GDM1 (cell line): ENCODE data around the gene NQO2.

Experiments used
- DNase-seq: peaks from one replicate; lab custom pipeline; 2025; lab: John Stamatoyannopoulos, UW

NQO2 gene, protein sequence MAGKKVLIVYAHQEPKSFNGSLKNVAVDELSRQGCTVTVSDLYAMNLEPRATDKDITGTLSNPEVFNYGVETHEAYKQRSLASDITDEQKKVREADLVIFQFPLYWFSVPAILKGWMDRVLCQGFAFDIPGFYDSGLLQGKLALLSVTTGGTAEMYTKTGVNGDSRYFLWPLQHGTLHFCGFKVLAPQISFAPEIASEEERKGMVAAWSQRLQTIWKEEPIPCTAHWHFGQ

DNA sequence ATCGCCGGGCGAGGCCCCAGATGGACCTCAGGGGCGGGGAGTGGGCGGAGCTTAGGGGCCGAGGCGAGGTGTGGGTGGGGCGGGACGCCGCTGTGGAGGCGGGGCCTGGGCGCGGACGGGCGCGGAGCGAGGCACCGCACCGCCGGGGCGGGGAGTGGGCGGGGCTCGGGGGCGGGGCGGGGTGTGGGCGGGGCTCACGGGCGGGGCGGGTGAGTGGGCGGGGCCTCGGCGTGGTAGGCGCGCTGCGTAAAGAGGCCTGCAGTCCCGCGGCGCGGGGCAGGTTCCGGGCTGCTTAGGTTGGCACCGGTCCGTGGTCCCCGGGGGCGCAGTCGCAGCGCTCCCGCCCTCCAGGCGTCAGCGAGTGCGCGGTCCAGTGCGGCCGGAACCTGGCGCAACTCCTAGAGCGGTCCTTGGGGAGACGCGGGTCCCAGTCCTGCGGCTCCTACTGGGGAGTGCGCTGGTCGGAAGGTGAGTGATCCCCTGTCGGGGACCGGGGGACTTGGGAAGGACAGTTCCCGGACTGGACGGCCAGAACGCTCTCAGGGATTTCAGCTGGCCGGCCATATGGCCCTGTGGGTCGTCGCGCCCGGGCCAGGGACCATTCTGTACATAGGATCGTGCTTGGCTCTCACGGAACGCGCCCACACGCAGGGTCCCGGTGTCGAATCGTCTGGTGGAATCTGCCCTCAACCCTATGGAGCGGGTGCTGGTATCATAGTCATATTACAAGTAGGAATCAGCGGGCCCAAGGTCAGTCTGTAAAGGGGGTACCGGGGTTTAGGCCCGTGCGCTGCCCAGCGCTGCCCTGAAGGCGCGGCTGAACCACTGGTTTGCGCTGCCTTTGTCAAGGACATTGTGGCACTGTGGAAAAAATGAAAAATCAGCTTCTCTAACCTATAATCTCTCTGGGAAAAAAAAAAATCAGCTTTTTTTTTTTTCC, at the start of gene NQO2:
NQO2 (plus strand) TSS at position 277 of the 940 bp plus-strand sequence. CDS start 6,659 bp downstream, outside the sequence.
- peak; percentile 73 for DNase-seq

DNA sequence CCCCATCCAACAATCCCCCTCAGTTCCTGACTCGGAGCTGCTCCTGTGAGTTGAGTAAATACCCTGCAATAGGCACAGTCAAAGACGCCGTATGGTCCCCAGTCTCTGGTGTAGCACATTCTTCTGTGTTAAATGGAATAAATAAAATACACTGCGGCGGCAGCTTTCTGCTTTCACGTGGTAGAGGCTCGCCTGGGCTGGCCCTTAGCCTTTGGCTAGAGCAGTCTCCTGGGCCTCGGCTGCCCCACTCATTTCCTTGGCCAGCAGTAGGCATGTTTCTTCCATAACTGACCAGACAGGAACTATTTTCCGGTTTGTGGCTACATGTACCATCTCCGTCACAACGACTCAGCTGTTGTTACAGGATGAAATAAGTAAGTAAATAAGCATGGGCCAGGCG, 49.0 kb upstream of the NQO2 start:
- no peak for DNase-seq

DNA sequence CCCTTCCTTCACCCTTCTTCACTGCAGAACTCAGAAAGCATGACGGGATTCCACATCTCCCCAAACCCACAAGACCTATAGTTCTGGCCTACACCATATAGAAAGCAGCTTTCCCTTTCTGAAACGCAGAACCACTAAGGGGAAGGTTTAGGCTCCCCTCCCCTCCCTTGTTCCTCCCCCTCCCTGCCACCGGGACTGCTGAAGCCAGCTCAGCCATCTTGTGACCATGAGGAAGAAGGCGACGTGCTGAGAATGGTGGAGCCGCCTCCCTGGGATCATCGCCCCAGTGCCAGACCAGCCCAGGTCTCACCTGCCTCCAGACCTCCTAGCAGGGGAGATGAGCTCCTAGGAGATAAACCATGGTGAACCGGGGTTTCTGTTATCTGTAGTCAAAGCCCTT, 48.0 kb upstream of the NQO2 start:
- DNase-seq, result peak; percentile 38

DNA sequence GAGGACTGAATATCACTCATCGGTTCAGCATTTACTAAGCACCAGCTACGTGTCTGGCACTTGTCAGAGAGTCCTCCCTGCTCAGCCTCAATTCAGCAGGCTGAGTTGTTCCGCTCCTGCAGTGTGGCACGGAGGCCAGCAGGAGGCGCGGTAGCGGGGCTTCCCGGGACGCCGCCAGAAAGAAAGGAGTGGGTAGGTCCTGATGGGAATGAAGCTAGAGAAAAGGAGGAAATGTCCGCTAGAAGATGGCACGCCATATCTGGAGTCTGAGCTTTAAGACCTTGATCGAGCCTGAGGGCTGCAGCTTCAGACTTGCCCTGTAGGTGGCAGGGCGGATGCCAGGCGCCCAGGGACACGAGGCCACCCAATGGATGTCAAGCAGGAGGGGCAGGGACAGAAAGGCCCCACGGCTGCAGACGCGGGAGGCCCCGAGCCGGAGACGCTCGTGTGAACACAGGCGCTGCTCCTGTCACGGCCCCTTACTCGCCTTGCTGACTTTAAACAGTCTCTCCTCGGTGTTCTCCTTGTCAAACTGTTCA, 47.1 kb upstream of the NQO2 start:
- peak; percentile 26 for DNase-seq

DNA sequence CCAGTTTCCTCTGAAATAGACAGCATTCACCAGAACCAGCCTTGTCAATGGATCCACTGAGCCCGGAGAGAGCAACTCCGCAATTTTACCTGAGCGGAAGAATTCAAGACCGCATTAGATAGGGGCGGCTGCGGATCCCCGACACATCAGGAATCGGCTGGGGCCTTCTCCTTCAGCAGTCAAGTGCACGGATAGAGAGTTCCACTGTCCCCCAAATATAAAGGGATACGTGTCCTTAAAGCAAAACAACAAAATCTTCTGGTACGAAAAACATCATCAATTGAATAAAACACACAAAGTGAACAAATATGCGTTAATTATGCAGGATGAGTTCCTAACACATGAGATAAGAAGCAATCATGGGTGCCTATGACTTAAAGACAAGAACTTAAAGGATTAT, 46.6 kb upstream of the NQO2 start:
- DNase-seq, result no peak

DNA sequence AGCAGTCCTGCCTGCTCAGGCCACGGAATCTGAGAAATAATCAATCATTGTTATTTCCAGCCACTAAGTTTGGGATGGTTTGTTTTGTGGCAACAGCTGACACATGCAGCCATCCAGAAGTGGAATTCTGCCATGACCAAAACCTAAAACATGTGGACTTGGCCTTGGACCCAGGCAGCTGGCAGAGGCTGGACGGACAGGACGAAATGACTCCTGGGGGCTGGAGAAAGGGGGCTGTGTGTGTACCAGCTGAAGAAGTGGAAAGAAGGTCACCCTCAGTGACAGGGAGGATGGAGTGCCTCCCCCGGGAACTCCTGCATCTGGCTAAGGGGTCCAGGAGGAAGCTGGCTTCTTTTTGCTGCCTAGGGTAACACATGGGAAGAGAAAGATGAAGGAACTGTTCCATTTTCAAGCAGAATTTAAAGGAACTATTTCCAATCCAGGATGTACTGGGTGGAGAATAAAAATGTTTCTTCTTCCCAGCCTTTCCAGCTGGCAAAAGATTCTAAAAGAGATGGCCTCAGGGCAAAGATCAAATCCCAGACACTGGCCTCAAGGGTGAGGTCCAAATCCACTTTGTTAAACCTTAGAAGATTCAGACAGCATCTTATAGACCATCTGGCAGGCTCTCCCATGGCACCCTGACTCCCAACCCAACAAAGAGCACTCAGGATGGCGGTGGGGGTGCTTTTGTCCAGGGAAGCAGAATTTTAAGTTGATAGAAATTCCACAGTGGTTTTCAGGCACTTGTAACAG, 42.6 kb upstream of the NQO2 start:
- no peak for DNase-seq

DNA sequence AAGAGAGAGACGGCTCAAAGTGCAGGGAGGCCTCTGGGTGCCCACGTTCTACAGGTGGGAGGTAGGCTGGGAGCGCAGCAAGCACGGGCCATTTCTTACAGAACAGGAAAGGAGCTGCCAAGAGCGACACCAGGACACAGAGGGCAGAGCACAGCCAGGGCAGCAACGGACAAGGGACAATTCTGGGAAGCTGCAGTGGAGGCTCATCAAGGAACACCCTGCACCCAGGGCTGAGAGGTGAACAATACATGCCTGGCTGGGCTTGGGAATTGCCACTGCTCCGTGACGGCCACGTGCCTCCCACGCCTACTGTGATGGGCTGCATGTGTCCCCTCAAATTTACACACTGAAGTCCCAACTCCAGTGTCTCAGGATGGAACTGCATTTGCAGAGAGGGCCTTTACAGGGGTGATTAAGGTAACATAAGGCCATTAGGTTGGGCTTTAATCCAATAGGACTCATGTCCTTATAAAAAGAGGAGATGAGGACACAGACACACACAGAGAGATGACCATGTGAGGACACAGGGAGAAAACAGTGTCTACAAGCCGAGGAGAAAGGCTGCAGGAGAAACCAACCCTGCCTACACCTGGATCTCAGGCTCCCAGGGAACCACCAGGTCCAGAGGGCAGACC, 41.9 kb upstream of the NQO2 start:
- no peak for DNase-seq

DNA sequence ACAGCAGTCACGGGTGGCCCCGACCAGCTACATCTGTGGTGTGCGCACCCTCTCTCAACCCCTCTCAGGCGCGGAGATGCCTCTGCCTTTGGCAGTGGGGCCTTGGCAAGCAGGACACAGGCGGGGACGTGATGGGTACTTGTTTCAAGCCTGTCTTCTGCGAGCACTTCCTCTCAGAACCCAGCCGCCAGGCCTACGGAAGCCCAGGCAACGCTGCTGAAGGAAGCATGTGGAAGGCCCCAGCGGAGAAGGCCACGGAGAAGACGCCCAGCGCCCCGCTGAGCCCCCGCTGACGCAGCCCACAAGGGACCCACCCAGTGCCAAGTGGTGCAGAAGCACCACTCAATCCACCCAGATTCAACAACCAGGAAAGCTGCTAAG, 41.4 kb upstream of the NQO2 start:
- DNase-seq, result no peak

DNA sequence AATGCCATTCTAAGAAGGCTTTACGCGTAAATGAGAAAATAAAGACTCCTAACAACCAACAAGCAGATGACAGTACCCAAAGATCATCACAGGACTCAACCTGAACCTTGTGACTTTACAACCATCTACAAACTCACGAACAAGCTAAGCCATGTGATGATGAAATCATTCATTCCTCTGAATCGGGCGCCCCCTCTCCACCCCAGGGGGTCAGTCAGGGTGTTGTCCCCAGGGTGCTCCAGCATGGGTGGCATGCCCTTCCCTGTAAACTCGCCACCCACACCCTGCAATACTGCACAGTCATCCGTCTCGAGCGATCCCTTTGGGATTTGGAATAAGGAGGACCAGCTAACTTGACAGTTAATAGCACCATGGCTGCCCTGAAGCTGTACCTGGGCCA, 40.9 kb upstream of the NQO2 start:
- DNase-seq, result no peak

DNA sequence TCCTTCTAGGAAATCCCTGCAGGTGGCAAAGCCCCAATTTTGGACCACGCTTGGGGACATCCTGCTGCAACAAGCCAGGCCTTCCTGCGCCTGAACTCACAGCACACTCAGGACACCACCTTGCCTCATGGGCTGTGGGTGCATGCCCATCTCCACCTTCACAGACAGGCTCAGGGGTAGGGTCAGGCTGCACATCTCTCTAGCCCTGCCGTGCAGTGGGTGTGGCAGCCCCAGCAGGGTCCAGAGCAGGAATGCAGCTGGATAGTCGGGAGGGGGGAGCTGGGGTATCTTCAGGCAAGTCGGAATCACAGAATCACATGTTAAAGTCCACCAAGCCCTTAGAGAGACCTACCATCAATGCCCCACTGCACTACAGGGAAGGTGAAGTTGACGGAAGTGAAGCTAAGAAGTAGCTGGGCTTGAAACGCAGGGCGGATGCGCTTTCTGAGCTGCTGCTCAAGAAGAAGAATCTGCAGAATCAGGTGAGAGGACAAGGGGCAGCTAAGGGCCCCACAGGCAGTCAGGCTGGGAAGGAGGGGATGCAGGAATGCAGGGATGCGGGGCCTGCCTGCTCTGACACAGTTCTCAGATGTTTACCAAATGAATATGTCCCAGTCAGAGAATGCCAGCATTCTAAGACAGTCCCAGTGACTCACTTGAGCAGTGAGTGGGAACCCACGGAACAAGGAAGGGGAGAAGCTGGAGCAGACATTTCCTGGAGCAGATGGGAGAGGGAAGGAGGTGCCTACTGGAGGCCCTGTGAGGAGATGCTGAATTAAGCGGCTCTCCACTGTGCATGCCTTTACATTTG, 39.6 kb upstream of the NQO2 start:
- DNase-seq, result no peak

DNA sequence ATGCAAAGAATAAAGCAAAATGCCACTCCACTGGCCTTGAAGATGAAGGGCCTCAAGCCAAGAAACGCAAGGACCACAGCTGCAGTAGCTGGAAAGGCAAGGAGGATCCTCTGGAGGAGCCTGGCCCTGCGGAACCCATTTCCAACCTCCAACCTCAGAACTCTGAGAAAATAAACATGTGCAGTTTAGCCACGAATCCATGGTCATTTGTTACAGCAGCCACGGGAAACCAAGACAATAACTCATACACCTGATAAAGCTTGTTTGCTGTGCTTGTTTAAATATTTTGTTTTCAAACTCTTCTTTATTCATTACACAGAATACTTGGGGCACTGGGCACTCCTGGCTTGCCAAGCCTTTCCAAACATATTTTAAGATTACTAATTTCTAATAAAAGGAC, 38.8 kb upstream of the NQO2 start:
- no peak for DNase-seq

DNA sequence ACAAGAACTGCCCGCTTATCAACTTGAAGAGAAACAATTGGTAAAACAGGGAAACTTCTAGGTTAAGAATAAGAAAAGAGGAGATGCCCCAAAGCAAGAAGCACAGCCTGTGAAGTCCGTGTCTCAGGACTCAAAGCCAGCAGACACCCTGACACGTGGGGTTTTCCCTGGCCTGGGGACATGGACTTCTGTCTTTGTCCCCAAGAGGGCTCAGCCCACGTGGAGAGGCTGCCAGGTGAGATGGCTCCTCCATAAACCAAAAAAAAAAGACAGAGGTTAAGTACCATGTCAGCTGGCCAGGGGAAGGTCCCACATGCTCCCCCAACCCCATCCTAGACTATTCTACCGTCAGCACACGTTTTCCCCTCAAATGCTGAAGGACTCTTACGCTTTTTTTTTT, 38.2 kb upstream of the NQO2 start:
- no peak for DNase-seq

DNA sequence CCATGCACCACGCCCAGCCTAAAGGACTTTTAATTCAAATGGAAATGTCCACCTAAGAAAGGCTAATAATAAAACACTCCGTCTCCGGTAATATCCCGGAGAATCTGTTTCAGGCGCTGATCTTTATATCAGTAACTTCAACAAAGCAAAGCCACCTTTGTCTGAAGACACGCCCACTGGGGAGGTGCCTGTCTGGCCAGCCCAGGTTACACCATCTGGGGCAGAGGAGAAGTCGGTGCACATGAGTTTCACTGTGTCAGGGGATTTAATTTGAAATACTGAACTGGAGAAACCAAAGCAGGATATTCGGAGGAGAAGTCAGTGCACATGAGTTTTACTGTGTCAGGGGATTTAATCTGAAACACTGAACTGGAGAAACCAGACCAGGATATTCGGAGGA, 37.7 kb upstream of the NQO2 start:
- DNase-seq, result no peak

DNA sequence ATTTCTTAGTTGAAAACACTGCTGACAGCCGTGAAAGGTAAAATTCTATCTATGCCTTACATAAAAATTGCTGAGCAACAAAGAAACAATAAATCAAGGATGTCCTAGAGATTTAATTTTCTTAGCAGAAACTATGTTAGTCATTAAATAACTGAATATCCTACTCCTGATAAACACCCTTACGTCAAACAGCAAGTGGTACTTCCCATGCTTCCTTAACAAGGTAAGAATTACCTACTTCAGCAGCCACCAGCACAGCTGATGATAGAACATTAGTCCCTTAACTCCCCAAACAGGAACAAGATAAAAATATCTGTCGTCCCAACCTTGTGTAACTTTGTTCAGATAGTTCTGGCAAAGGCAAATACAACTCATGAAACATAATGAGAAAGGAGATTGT, 37.1 kb upstream of the NQO2 start:
- no peak for DNase-seq

DNA sequence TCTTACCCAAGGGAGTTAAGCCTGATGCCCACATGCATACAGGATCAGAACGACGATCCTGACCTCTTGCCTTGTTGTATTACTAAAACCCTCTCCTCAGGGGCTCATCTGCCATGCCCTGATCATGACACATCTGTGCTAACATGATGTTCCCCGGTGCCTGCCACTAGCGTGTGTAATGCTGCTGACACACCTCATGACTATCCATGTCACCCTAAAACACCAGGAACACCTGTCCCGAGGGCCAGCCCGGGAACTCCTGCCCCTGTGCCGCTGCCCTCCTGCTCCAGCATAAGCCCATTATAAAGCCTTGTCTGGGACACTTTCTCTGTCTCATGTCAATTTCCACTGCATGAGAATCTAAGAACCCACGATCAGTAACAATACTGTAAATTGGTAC, 35.9 kb upstream of the NQO2 start:
- DNase-seq, result no peak

DNA sequence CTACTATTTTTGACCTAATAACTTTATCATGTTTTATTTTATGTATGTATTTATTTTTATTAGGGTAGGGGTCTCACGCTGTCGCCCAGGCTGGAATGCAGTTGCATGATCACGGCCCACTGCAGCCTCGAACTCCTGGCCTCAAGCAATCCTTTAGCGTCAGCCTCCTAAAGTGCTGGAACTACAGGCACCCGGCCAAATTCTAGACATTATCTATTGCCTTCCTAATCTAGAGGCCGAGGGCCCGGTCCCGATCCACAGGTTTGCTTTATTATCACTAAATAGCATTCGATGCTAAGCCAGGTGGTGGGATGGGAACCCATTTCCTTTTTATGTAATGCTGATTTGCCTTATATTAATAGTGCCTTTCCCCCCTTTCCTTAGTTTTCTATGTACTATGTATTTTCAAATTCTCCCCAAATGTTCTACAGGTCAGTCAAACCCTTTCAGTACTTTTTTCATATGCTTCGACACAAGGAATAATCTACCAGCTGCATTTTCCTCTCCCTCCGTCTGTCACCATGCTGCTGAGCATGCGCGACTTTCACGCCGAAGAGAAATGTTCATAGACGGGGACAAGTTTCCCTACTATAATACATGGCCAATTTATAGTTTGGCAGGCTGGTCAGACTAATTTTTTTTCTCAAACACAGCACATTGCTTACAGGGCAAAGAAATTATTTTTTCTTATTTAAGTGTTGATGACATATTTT, 34.7 kb upstream of the NQO2 start:
- no peak for DNase-seq

DNA sequence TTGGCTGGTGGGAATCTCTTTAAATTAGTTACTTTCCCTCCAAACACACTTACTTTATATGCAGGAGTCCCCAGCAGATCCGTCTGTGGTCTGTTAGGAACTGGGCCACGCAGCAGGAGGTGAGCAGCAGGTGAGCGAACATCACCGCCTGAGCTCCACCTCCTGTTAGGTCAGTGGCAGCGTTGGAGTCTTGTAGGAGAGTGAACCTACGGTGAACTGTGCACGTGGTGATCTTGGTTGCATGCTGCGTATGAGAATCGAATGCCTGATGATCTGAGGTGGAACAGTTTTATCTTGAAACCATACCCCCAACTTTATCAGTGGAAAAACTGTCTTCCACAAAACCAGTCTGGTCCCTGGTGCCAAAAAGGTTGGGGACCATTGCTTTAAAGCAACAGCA, 33.3 kb upstream of the NQO2 start:
- DNase-seq, result no peak

DNA sequence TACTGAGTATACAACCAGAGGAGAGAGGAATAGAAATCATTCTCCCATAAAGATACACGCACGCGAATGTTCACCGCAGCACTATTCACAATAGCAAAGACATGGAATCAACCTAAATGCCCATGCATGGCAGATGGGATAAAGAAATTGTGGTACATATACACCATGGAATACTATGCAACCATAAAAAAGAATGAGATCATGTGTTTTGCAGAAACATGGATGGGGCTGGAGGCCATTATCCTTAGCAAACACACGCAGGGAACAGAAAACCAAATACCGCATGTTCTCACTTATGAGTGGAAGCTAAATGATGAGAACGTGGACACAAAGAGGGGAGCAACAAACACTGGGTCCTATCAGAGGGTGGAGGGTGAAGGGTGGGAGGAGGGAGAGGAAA, 31.8 kb upstream of the NQO2 start:
- no peak for DNase-seq

DNA sequence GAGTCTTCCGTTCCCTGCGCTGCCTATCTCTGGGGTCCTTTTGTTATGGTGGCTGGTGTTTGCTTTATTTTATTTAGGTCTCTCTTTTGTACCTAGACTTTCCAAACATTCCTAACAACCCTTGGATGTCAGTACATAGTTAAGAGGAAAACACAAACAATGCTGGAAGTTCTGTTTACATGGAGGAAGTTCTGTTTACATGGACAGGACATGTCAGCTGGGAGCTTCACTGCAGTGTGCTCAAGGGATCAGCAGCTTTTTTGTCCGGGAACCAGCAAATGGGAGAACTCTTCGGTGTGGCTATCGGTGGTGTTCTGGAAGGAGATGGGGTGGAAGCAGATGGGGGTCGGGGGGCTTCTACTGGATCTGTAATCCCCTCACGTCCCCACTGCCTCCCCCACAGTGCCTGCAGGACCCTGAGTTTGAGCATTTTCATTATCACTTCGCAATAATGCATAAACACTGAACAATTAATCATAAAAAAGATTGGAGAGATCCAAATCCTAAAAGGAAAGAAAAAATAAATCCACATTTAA, 31.0 kb upstream of the NQO2 start:
- DNase-seq, result no peak

DNA sequence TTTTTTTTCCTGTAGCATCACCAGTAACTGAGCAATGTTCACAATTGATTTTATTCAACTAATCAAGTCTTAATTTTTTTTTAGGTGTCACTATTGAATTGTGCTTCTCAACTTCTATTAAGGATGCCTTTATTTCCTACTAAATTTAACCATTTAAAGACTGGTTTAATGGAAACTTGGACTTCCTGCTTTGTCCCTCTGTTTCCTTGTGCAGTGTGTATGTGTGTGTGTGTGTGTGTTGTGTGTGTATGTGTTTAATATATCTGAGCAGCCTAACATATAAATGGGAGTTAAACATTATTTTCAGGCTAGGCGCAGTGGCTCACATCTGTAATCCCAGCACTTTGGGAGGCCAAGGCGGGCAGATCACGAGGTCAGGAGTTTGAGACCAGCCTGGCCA, 30.1 kb upstream of the NQO2 start:
- DNase-seq, result no peak
